Measurements from ENCODE around the gene HPCAL1. TPM values are rescaled to one million over a fixed set of nuclear protein-coding genes. Genes with fewer than 3 reads are reported as not detected.

The HPCAL1 gene
- total and polyA plus RNA-seq, 2 donors (not counting 1 experiment from before 2014, with no cell fraction given): 60.3 to 65.1 TPM

DNA sequence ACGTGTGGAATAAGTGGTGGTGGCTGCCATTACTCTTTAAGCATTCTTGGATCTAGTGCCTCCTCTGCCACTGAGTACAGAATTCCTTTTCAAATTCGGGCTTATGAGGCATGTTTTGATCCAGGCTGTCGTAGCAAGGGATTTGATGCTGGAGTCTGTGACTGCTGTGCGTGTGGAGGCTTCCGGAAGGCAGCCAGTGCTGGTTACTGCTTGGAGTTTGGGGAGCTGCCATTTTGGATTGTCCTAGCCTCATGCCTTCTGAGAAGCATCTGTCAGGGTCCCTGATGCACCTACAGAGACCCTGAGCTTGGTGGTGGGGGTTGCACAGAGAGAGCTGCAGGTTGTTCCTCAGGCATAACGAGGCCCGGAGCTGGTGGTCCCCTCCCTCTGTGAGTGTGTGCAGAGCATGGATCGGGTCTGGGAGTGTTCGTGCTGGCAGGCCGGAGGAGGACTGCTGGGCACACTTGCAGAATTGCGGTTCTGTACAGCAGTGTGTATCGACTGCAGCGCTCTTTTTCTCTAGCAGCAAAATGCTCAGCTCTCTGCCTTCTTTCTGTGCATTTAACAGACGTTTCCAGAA is 7.7 kb downstream of the HPCAL1 start:
- no peak overlapping the region for H3K4me3 ChIP-seq (ENCODE audit: control extremely low read depth in 1 of 5, extremely low read depth in 1 of 5, insufficient read depth in 1 of 5, low read depth in 2 of 5, low read length in 4 of 5)
- no peaks in the 10 kb centered on the region for H3K9me3 ChIP-seq (ENCODE audit: control extremely low read depth in 1 of 3, control insufficient read depth in 2 of 3, insufficient read depth in 1 of 3, low read length in 2 of 3)
- no peak overlapping the region for H3K27ac ChIP-seq (ENCODE audit: low read length in 2 of 2)
- peaks cover 93% of the 10 kb centered on the region for H4K20me1 ChIP-seq (ENCODE audit: control insufficient read depth, insufficient read depth, low read length, poor library complexity, severe bottlenecking)
- 93% methylated on average over 13 of the region's 14 CpGs for WGBS (ENCODE audit: insufficient coverage)
- POLR2A ChIA-PET: no interaction called here
- H3K27me3 Mint-ChIP-seq: no peaks in the 10 kb centered on the region
- DNase-seq: no peak
- no peak overlapping the region for H3K4me2 ChIP-seq (replicated peaks; ENCODE audit: low read depth, low read length, poor library complexity, severe bottlenecking)
- CTCF ChIA-PET: no interaction called here
- no peak for TF ChIP-seq EZH2 (IDR thresholded peaks at IDR 0.05; ENCODE audit: borderline replicate concordance, insufficient read depth, low read depth, low read length, poor library complexity, severe bottlenecking)
- TF ChIP-seq, protein P1, sequence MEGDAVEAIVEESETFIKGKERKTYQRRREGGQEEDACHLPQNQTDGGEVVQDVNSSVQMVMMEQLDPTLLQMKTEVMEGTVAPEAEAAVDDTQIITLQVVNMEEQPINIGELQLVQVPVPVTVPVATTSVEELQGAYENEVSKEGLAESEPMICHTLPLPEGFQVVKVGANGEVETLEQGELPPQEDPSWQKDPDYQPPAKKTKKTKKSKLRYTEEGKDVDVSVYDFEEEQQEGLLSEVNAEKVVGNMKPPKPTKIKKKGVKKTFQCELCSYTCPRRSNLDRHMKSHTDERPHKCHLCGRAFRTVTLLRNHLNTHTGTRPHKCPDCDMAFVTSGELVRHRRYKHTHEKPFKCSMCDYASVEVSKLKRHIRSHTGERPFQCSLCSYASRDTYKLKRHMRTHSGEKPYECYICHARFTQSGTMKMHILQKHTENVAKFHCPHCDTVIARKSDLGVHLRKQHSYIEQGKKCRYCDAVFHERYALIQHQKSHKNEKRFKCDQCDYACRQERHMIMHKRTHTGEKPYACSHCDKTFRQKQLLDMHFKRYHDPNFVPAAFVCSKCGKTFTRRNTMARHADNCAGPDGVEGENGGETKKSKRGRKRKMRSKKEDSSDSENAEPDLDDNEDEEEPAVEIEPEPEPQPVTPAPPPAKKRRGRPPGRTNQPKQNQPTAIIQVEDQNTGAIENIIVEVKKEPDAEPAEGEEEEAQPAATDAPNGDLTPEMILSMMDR (IDR thresholded peaks at IDR 0.05): no peak
- no peak overlapping the region for H3K9ac ChIP-seq (ENCODE audit: low read length)
- no peaks in the 10 kb centered on the region for H3K9me3 Mint-ChIP-seq (ENCODE audit: insufficient read depth)
- H3K79me2 ChIP-seq (ENCODE audit: control insufficient read depth, insufficient read depth, low read length): peaks cover 100% of the 10 kb centered on the region
- peaks cover 9 to 10% of the 10 kb centered on the region in 2 donors for H3K4me1 ChIP-seq (ENCODE audit: control insufficient read depth in 2 of 2, insufficient read depth in 2 of 2, low read length in 2 of 2)
- intact Hi-C loops (cut with micrococcal nuclease): no loop called here
- no peak for ATAC-seq (ENCODE audit: low read depth)
- no peak overlapping the region for H3K4me3 Mint-ChIP-seq
- H2AFZ ChIP-seq (ENCODE audit: insufficient read depth, low read depth, low read length, poor library complexity, severe bottlenecking): no peak overlapping the region
- peaks cover 0 to 3% of the 10 kb centered on the region in 2 experiments for H3K36me3 ChIP-seq (replicated peaks in 1 of 2; ENCODE audit: control extremely low read depth in 1 of 2, control insufficient read depth in 1 of 2, extremely low read depth in 1 of 2, insufficient read depth in 2 of 2, low read length in 1 of 2)
- H3K27me3 ChIP-seq (replicated peaks in 1 of 4; ENCODE audit: control extremely low read depth in 1 of 4, control insufficient read depth in 3 of 4, insufficient read depth in 4 of 4, low read length in 3 of 4): no peaks in the 10 kb centered on the region
- no peak overlapping the region for H3K27ac Mint-ChIP-seq
- H3K4me1 Mint-ChIP-seq: peaks cover 47% of the 10 kb centered on the region

DNA sequence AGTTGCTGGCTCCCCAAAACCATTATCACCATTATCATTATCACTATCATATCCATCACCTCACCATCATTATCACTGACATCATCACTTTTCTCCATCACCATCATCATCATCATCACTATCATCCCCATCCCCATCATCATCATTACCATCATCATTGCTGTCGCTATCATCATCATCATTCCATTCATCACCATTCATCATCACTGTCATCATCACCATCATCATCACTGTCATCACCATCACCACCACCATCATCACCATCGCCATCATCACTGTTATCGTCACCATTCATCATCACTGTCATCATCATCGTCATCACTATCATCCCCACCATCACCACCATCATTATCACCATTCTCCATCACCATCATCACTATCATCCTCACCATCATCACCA is 9.0 kb downstream of the HPCAL1 start:
- no peaks in the 10 kb centered on the region for H3K9me3 Mint-ChIP-seq (ENCODE audit: insufficient read depth)
- Histone ChIP-seq H3K4me3 (ENCODE audit: control extremely low read depth in 1 of 5, extremely low read depth in 1 of 5, insufficient read depth in 1 of 5, low read depth in 2 of 5, low read length in 4 of 5) (no peak overlapping the region), H3K9ac (ENCODE audit: low read length) (no peak overlapping the region), H3K9me3 (ENCODE audit: control extremely low read depth in 1 of 3, control insufficient read depth in 2 of 3, insufficient read depth in 1 of 3, low read length in 2 of 3) (no peaks in the 10 kb centered on the region), H3K79me2 (ENCODE audit: control insufficient read depth, insufficient read depth, low read length) (peaks cover 98% of the 10 kb centered on the region), H3K27ac (ENCODE audit: low read length in 2 of 2) (no peak overlapping the region), H3K27me3 (replicated peaks in 1 of 4; ENCODE audit: control extremely low read depth in 1 of 4, control insufficient read depth in 3 of 4, insufficient read depth in 4 of 4, low read length in 3 of 4) (no peaks in the 10 kb centered on the region), H2AFZ (ENCODE audit: insufficient read depth, low read depth, low read length, poor library complexity, severe bottlenecking) (no peak overlapping the region), H3K36me3 (replicated peaks in 1 of 2; ENCODE audit: control extremely low read depth in 1 of 2, control insufficient read depth in 1 of 2, extremely low read depth in 1 of 2, insufficient read depth in 2 of 2, low read length in 1 of 2) (peaks cover 0 to 3% of the 10 kb centered on the region in 2 experiments), H4K20me1 (ENCODE audit: control insufficient read depth, insufficient read depth, low read length, poor library complexity, severe bottlenecking) (peaks cover 88% of the 10 kb centered on the region), H3K4me1 (ENCODE audit: control insufficient read depth in 2 of 2, insufficient read depth in 2 of 2, low read length in 2 of 2) (no peaks in the 10 kb centered on the region), H3K4me2 (replicated peaks; ENCODE audit: low read depth, low read length, poor library complexity, severe bottlenecking) (no peak overlapping the region)
- no peak for DNase-seq
- H3K27ac Mint-ChIP-seq: no peak overlapping the region
- CTCF ChIA-PET: no interaction called here
- intact Hi-C loops (cut with micrococcal nuclease): no loop called here
- no peak for ATAC-seq (ENCODE audit: low read depth)
- TF ChIP-seq, protein P1 (IDR thresholded peaks at IDR 0.05): no peak
- no peak for TF ChIP-seq EZH2 (IDR thresholded peaks at IDR 0.05; ENCODE audit: borderline replicate concordance, insufficient read depth, low read depth, low read length, poor library complexity, severe bottlenecking)
- peaks cover 41% of the 10 kb centered on the region for H3K4me1 Mint-ChIP-seq
- POLR2A ChIA-PET: no interaction called here
- WGBS (ENCODE audit: insufficient coverage): 86% methylated on average over 4 of the region's 4 CpGs
- H3K27me3 Mint-ChIP-seq: no peaks in the 10 kb centered on the region
- H3K4me3 Mint-ChIP-seq: no peak overlapping the region
